Hepatocyte (in vitro differentiated cells): Measurements from ENCODE around the gene ATG13. TPM values are rescaled to one million over a fixed set of nuclear protein-coding genes. Genes with fewer than 3 reads are reported as not detected.
A peak's percentile ranks its signal among the peaks of the same experiment; 100 is the strongest.
"Not testable (repeated sequence)": the region's sequence is repeated elsewhere in the genome, so short reads cannot be mapped to it uniquely, and the experiment has no call there.

ENCODE experiments used
- DNase-seq: peaks from one replicate; pipeline ENCODE4 v3.0.0-alpha.2; 2016; ENCODE audit warnings: low spot score
- H2AFZ ChIP-seq: fragments of 200-600 bp; sonication (generic); 2 replicates; pipeline ENCODE4 v1.6.0; 2016; ENCODE audit warnings: antibody characterized with exemption, mild to moderate bottlenecking
- H3K27ac ChIP-seq: fragments of 200-600 bp; sonication (generic); 2 replicates; pipeline ENCODE4 v1.5.1; 2016; ENCODE audit warnings: mild to moderate bottlenecking
- H3K27me3 ChIP-seq: fragments of 200-600 bp; sonication (generic); 2 replicates; pipeline ENCODE4 v1.6.1; 2016
- H3K36me3 ChIP-seq: fragments of 200-600 bp; sonication (generic); replicated peaks from 2 replicates; pipeline ENCODE4 v1.5.1; 2016; ENCODE audit warnings: low read depth; ENCODE audit not compliant: insufficient read depth
- H3K4me1 ChIP-seq: fragments of 200-600 bp; sonication (generic); 2 replicates; pipeline ENCODE4 v1.5.1; 2016; ENCODE audit warnings: mild to moderate bottlenecking, moderate library complexity; ENCODE audit not compliant: insufficient read depth
- H3K4me2 ChIP-seq: fragments of 200-600 bp; sonication (generic); 2 replicates; pipeline ENCODE4 v1.6.0; 2016
- H3K4me3 ChIP-seq: fragments of 200-600 bp; sonication (generic); 2 replicates; pipeline ENCODE4 v1.5.1; 2016; ENCODE audit warnings: mild to moderate bottlenecking
- H3K79me2 ChIP-seq: fragments of 200-600 bp; sonication (generic); 2 replicates; pipeline ENCODE4 v1.6.0; 2017; ENCODE audit warnings: mild to moderate bottlenecking
- H3K9me2 ChIP-seq: fragments of 200-600 bp; sonication (generic); replicated peaks from 2 replicates; pipeline ENCODE4 v1.6.0; 2017; ENCODE audit warnings: mild to moderate bottlenecking; ENCODE audit not compliant: insufficient read depth
- H3K9me3 ChIP-seq: fragments of 200-600 bp; sonication (generic); 2 replicates; pipeline ENCODE4 v1.5.1; 2016; ENCODE audit warnings: low read depth, mild to moderate bottlenecking
- H4K20me1 ChIP-seq: fragments of 200-600 bp; sonication (generic); 2 replicates; pipeline ENCODE4 v1.6.0; 2016; ENCODE audit warnings: mild to moderate bottlenecking; ENCODE audit not compliant: insufficient read depth, poor library complexity, severe bottlenecking
- CTCF ChIP-seq: fragments of 200-600 bp; sonication (generic); IDR thresholded peaks from 2 replicates; pipeline ENCODE4 v1.5.1; 2016; ENCODE audit warnings: antibody characterized with exemption, mild to moderate bottlenecking; ENCODE audit not compliant: poor library complexity
- EZH2 ChIP-seq: fragments of 200-600 bp; sonication (generic); IDR thresholded peaks from 2 replicates; pipeline ENCODE4 v1.6.1; 2016; ENCODE audit warnings: antibody characterized with exemption, mild to moderate bottlenecking, borderline replicate concordance
- EZH2phosphoT487 ChIP-seq: fragments of 200-600 bp; sonication (generic); IDR thresholded peaks from one replicate; pipeline ENCODE4 v1.6.1; 2018; ENCODE audit warnings: antibody characterized with exemption, mild to moderate bottlenecking, low read depth, moderate library complexity; ENCODE audit not compliant: unreplicated experiment, severe bottlenecking
- WGBS: methylation state at CpG from one replicate; pipeline ENCODE4 v1.1.6; 2016; ENCODE audit warnings: low lambda C conversion rate; ENCODE audit errors: missing lambda C conversion rate; 5-methylcytosine and 5-hydroxymethylcytosine counted together
- polyA plus RNA-seq: library from polyadenylated mRNA; unstranded; fragments of >200 nt; fragmentation: Nextera tagmentation; extraction: Ambion mirVana; gene quantifications from 2 replicates; pipeline ENCODE4 v1.2.1, GENCODE V29; 2016
- total RNA-seq: library from RNA; depleted of rRNA; stranded (reverse); fragments of >200 nt; gene quantifications from 2 replicates; pipeline ENCODE4 v1.2.3, GENCODE V29; 2014

Gene ATG13
- total and polyA plus RNA-seq, 2 experiments from 2014 or later, result 50.9 to 60.8 TPM

GRCh38 chr11:46706886-46707285, 89.5 kb downstream of the ATG13 start:
- H3K79me2 ChIP-seq, result peaks cover 16% of the 10 kb centered on the region
- WGBS, result 96% methylated on average over 6 of the region's 7 CpGs
- H3K27me3 ChIP-seq, result no peaks in the 10 kb centered on the region
- H3K4me2 ChIP-seq, result no peak overlapping the region
- no peaks in the 10 kb centered on the region for H3K36me3 ChIP-seq
- H3K27ac ChIP-seq, result no peak overlapping the region
- H3K9me2 ChIP-seq, result no peaks in the 10 kb centered on the region
- H3K4me1 ChIP-seq, result peaks cover 6% of the 10 kb centered on the region
- TF ChIP-seq EZH2, result no peak
- no peak for TF ChIP-seq EZH2phosphoT487
- no peak for TF ChIP-seq CTCF
- H3K9me3 ChIP-seq, result no peaks in the 10 kb centered on the region
- H3K4me3 ChIP-seq, result no peak overlapping the region
- DNase-seq, result no peak
- H2AFZ ChIP-seq, result no peak overlapping the region
- H4K20me1 ChIP-seq, result no peaks in the 10 kb centered on the region

GRCh38 chr11:46709351-46709750, 92.0 kb downstream of the ATG13 start:
- DNase-seq, H3K4me2 ChIP-seq, H3K9me2 ChIP-seq, H3K4me3 ChIP-seq, H3K4me1 ChIP-seq, H2AFZ ChIP-seq, H4K20me1 ChIP-seq, H3K9me3 ChIP-seq, H3K36me3 ChIP-seq, H3K79me2 ChIP-seq, H3K27ac ChIP-seq, H3K27me3 ChIP-seq: not testable (repeated sequence)
- WGBS, result 87% methylated on average over 9 of the region's 9 CpGs

GRCh38 chr11:46710821-46711269, 93.5 kb downstream of the ATG13 start:
- Histone ChIP-seq H3K36me3 (no peaks in the 10 kb centered on the region), H3K4me3 (no peak overlapping the region), H3K4me2 (no peak overlapping the region), H3K79me2 (no peaks in the 10 kb centered on the region), H3K27me3 (no peaks in the 10 kb centered on the region), H3K9me2 (no peaks in the 10 kb centered on the region), H3K27ac (peak overlapping the region; percentile 51), H4K20me1 (no peaks in the 10 kb centered on the region), H3K9me3 (no peaks in the 10 kb centered on the region), H2AFZ (no peak overlapping the region), H3K4me1 (no peaks in the 10 kb centered on the region)
- 88% methylated on average over 10 of the region's 10 CpGs for WGBS
- TF ChIP-seq EZH2phosphoT487 (no peak), EZH2 (no peak), CTCF (no peak)
- no peak for DNase-seq

GRCh38 chr11:46711303-46711702, 94.0 kb downstream of the ATG13 start:
- Histone ChIP-seq H2AFZ (no peak overlapping the region), H3K27me3 (no peaks in the 10 kb centered on the region), H3K4me1 (no peaks in the 10 kb centered on the region), H3K36me3 (no peaks in the 10 kb centered on the region), H3K4me3 (no peak overlapping the region), H3K4me2 (no peak overlapping the region), H4K20me1 (no peaks in the 10 kb centered on the region), H3K9me2 (no peaks in the 10 kb centered on the region), H3K27ac (peak overlapping the region; percentile 51), H3K79me2 (no peaks in the 10 kb centered on the region), H3K9me3 (no peaks in the 10 kb centered on the region)
- DNase-seq, result no peak
- no peak for TF ChIP-seq EZH2phosphoT487
- TF ChIP-seq CTCF, result no peak
- TF ChIP-seq EZH2, result no peak
- WGBS, result 92% methylated on average over 5 of the region's 5 CpGs
